Measurements from ENCODE around the gene METTL23. TPM values are rescaled to one million over a fixed set of nuclear protein-coding genes. Genes with fewer than 3 reads are reported as not detected.
"Not testable (repeated sequence)": the region's sequence is repeated elsewhere in the genome, so short reads cannot be mapped to it uniquely, and the experiment has no call there.

The METTL23 gene
- total and polyA plus RNA-seq, 2 donors = 38.3 to 70.1 TPM

GRCh38 chr17:76726231-76726775 is 336 bp upstream of the METTL23 start, which contains the start of gene JMJD6:
TSS of gene JMJD6 (minus strand) at chr17:76726606. CDS start at chr17:76726475, 131 bp downstream.
- Histone ChIP-seq H3K4me1 (ENCODE audit: control insufficient read depth in 2 of 2, insufficient read depth in 2 of 2, low read length in 2 of 2) (peaks cover 17 to 31% of the 10 kb centered on the region in 2 donors), H3K9me3 (ENCODE audit: control insufficient read depth in 2 of 2, insufficient read depth in 1 of 2, low read length in 1 of 2) (no peaks in the 10 kb centered on the region), H3K27me3 (ENCODE audit: control insufficient read depth in 2 of 2, insufficient read depth in 1 of 2, low read length in 1 of 2) (no peaks in the 10 kb centered on the region), H3K27ac (ENCODE audit: low read depth in 1 of 2, low read length in 1 of 2) (peak within 1 kb of the TSS; percentile 99 to 100), H3K36me3 (ENCODE audit: control insufficient read depth in 2 of 2, insufficient read depth in 2 of 2, low read length in 1 of 2) (peaks cover 34 to 46% of the 10 kb centered on the region in 2 donors), H3K4me3 (ENCODE audit: low read length in 2 of 2) (peak within 1 kb of the TSS; percentile 59 to 99)
- DNase-seq (ENCODE audit: low read depth in 6 of 9, low spot score in 9 of 9) = peak; percentile 81 to 96 (median 90)
- under 1% methylated on average over 60 of the region's 60 CpGs for WGBS

GRCh38 chr17:76727745-76728456 is 1.3 kb downstream of the METTL23 start:
- Histone ChIP-seq H3K36me3 (ENCODE audit: control insufficient read depth in 2 of 2, insufficient read depth in 2 of 2, low read length in 1 of 2) (peaks cover 30 to 50% of the 10 kb centered on the region in 2 donors), H3K9me3 (ENCODE audit: control insufficient read depth in 2 of 2, insufficient read depth in 1 of 2, low read length in 1 of 2) (no peaks in the 10 kb centered on the region), H3K27ac (ENCODE audit: low read depth in 1 of 2, low read length in 1 of 2) (peak overlapping the region; percentile 99 to 100), H3K4me3 (ENCODE audit: low read length in 2 of 2) (peak overlapping the region; percentile 59 to 99), H3K27me3 (ENCODE audit: control insufficient read depth in 2 of 2, insufficient read depth in 1 of 2, low read length in 1 of 2) (no peaks in the 10 kb centered on the region), H3K4me1 (ENCODE audit: control insufficient read depth in 2 of 2, insufficient read depth in 2 of 2, low read length in 2 of 2) (peaks cover 17 to 32% of the 10 kb centered on the region in 2 donors)
- peak in 1 of 9 donors; percentile 46 for DNase-seq (ENCODE audit: low read depth in 6 of 9, low spot score in 9 of 9)
- WGBS = 78% methylated on average over 18 of the region's 18 CpGs

DNA sequence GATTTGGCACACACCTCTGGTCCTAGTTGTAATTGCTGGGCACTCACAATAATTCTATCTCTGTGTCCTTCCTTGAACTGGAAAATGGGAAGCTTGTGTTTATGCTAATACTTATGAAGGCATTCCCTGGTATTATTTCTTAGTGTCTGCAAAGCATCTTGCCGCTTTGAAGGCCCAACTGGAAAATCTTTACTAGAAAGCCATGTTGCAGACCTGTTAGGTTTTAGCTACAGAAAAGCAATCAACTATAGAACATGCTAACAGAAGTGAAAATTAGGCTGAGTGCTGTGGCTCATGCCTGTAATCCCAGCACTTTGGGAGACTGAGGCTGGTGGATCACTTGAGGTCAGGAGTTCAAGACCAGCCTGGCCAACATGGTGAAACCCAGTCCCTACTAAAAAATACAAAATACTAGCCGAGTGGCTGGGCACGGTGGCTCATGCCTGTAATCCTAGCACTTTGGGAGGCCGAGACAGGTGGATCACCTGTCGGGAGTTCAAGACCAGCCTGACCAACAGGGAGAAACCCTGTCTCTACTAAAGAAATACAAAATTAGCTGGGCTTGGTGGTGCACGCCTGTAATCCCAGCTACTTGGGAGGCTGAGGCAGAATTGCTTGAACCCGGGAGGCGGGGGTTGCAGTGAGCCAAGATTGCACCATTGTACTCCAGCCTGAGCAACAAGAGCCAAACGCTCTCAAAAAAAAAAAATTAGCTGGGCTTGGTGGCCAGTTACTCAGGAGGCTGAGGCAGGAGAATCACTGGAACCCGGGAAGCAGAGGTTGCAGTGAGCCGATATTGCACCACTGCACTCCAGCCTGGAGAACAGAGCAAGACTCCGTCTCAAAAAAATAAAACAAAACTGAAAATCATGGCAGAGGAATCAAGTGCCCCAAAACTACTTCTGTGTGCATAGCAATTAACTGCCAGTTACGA is 5.4 kb downstream of the METTL23 start:
- DNase-seq (ENCODE audit: low read depth in 6 of 9, low spot score in 9 of 9); H3K9me3 ChIP-seq (ENCODE audit: control insufficient read depth in 2 of 2, insufficient read depth in 1 of 2, low read length in 1 of 2); H3K27ac ChIP-seq (ENCODE audit: low read depth in 1 of 2, low read length in 1 of 2); H3K4me3 ChIP-seq (ENCODE audit: low read length in 2 of 2); H3K27me3 ChIP-seq (ENCODE audit: control insufficient read depth in 2 of 2, insufficient read depth in 1 of 2, low read length in 1 of 2): not testable (repeated sequence)
- 96% methylated on average over 13 of the region's 13 CpGs for WGBS
- H3K4me1 ChIP-seq (ENCODE audit: control insufficient read depth in 2 of 2, insufficient read depth in 2 of 2, low read length in 2 of 2) = peaks cover 21 to 28% of the 10 kb centered on the region in 2 donors
- peaks cover 19 to 67% of the 10 kb centered on the region in 2 donors for H3K36me3 ChIP-seq (ENCODE audit: control insufficient read depth in 2 of 2, insufficient read depth in 2 of 2, low read length in 1 of 2)

- peaks cover 17 to 67% of the 10 kb centered on the region in 2 donors for H3K36me3 ChIP-seq (ENCODE audit: control insufficient read depth in 2 of 2, insufficient read depth in 2 of 2, low read length in 1 of 2)
- peaks cover 13 to 19% of the 10 kb centered on the region in 2 donors for H3K4me1 ChIP-seq (ENCODE audit: control insufficient read depth in 2 of 2, insufficient read depth in 2 of 2, low read length in 2 of 2)
- no peak overlapping the region for H3K27ac ChIP-seq (ENCODE audit: low read depth in 1 of 2, low read length in 1 of 2)
- 93% methylated on average over 3 of the region's 3 CpGs for WGBS
- no peak overlapping the region for H3K4me3 ChIP-seq (ENCODE audit: low read length in 2 of 2)
- no peaks in the 10 kb centered on the region for H3K27me3 ChIP-seq (ENCODE audit: control insufficient read depth in 2 of 2, insufficient read depth in 1 of 2, low read length in 1 of 2)
- peaks cover 0 to 6% of the 10 kb centered on the region in 2 donors for H3K9me3 ChIP-seq (ENCODE audit: control insufficient read depth in 2 of 2, insufficient read depth in 1 of 2, low read length in 1 of 2)
- no peak for DNase-seq (ENCODE audit: low read depth in 6 of 9, low spot score in 9 of 9)
These were observed 6.3 kb downstream of the METTL23 start for GRCh38 chr17:76732734-76733617.

DNA sequence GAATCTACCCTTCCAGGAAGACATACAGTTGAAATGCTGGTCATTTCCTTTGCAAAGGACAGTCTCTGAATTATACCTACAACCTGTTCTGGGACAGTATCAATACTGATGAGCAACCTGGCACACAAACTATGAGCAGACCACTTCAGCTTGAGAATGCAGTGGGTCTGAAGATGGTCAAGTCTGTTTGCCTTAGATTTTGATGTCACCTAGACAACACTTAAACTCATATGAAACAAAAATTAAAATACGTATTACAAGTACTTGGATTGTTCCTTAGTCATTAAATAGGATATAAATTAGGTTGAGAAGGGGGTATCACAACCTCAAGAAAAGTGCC is 6.9 kb downstream of the METTL23 start:
- no peak for DNase-seq (ENCODE audit: low read depth in 6 of 9, low spot score in 9 of 9)
- Histone ChIP-seq H3K9me3 (ENCODE audit: control insufficient read depth in 2 of 2, insufficient read depth in 1 of 2, low read length in 1 of 2) (peaks cover 0 to 6% of the 10 kb centered on the region in 2 donors), H3K27me3 (ENCODE audit: control insufficient read depth in 2 of 2, insufficient read depth in 1 of 2, low read length in 1 of 2) (no peaks in the 10 kb centered on the region), H3K4me1 (ENCODE audit: control insufficient read depth in 2 of 2, insufficient read depth in 2 of 2, low read length in 2 of 2) (peaks cover 15 to 22% of the 10 kb centered on the region in 2 donors), H3K27ac (ENCODE audit: low read depth in 1 of 2, low read length in 1 of 2) (no peak overlapping the region), H3K36me3 (ENCODE audit: control insufficient read depth in 2 of 2, insufficient read depth in 2 of 2, low read length in 1 of 2) (peaks cover 16 to 67% of the 10 kb centered on the region in 2 donors), H3K4me3 (ENCODE audit: low read length in 2 of 2) (peak overlapping the region in 1 of 2 donors; percentile 96)
- WGBS = 92% methylated on average over 1 of the region's 1 CpG

- Histone ChIP-seq H3K4me3 (ENCODE audit: low read length in 2 of 2) (peak overlapping the region; percentile 85 to 96), H3K36me3 (ENCODE audit: control insufficient read depth in 2 of 2, insufficient read depth in 2 of 2, low read length in 1 of 2) (peaks cover 16 to 67% of the 10 kb centered on the region in 2 donors), H3K27ac (ENCODE audit: low read depth in 1 of 2, low read length in 1 of 2) (peak overlapping the region in 1 of 2 donors; percentile 100), H3K9me3 (ENCODE audit: control insufficient read depth in 2 of 2, insufficient read depth in 1 of 2, low read length in 1 of 2) (peaks cover 0 to 6% of the 10 kb centered on the region in 2 donors), H3K27me3 (ENCODE audit: control insufficient read depth in 2 of 2, insufficient read depth in 1 of 2, low read length in 1 of 2) (no peaks in the 10 kb centered on the region), H3K4me1 (ENCODE audit: control insufficient read depth in 2 of 2, insufficient read depth in 2 of 2, low read length in 2 of 2) (peaks cover 16 to 24% of the 10 kb centered on the region in 2 donors)
- WGBS = 25% methylated on average over 8 of the region's 8 CpGs
- DNase-seq (ENCODE audit: low read depth in 6 of 9, low spot score in 9 of 9) = peak in 1 of 9 donors; percentile 56
These were observed 7.6 kb downstream of the METTL23 start for GRCh38 chr17:76734080-76734840.

DNA sequence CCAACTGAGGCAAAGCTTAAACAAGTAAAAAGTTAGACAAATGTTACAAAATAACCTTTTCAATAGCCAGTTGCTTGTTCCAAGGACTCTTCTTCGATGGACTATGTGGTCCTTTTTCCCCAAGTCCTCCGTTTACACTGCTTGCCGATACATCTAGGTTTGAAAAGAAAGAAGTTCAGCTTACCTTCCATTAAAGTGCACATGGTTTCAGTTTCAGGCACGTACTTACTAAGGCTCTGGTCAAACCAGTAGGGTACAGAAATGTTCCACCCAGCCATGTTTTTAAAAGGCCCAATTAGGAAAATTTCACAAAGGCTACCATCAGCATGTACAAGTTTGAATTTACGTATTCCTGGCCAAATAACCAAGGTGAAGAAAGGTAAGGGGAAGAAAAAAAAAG is 8.4 kb downstream of the METTL23 start:
- no peaks in the 10 kb centered on the region for H3K27me3 ChIP-seq (ENCODE audit: control insufficient read depth in 2 of 2, insufficient read depth in 1 of 2, low read length in 1 of 2)
- peak overlapping the region; percentile 68 to 100 for H3K27ac ChIP-seq (ENCODE audit: low read depth in 1 of 2, low read length in 1 of 2)
- peak overlapping the region; percentile 85 to 96 for H3K4me3 ChIP-seq (ENCODE audit: low read length in 2 of 2)
- peaks cover 0 to 6% of the 10 kb centered on the region in 2 donors for H3K9me3 ChIP-seq (ENCODE audit: control insufficient read depth in 2 of 2, insufficient read depth in 1 of 2, low read length in 1 of 2)
- peak in 1 of 9 donors; percentile 62 for DNase-seq (ENCODE audit: low read depth in 6 of 9, low spot score in 9 of 9)
- peaks cover 16 to 20% of the 10 kb centered on the region in 2 donors for H3K4me1 ChIP-seq (ENCODE audit: control insufficient read depth in 2 of 2, insufficient read depth in 2 of 2, low read length in 2 of 2)
- WGBS = 2% methylated on average over 5 of the region's 5 CpGs
- H3K36me3 ChIP-seq (ENCODE audit: control insufficient read depth in 2 of 2, insufficient read depth in 2 of 2, low read length in 1 of 2) = peaks cover 16 to 59% of the 10 kb centered on the region in 2 donors

All from thymus (tissue), 11 donors.